DMS153 (cell line): Measurements from ENCODE around the gene SCUBE2.
"Not testable (repeated sequence)": the region's sequence is repeated elsewhere in the genome, so short reads cannot be mapped to it uniquely, and the experiment has no call there.

ENCODE experiments used
- DNase-seq: peaks from one replicate; lab custom pipeline; 2025; lab: John Stamatoyannopoulos, UW

SCUBE2 gene

DNA sequence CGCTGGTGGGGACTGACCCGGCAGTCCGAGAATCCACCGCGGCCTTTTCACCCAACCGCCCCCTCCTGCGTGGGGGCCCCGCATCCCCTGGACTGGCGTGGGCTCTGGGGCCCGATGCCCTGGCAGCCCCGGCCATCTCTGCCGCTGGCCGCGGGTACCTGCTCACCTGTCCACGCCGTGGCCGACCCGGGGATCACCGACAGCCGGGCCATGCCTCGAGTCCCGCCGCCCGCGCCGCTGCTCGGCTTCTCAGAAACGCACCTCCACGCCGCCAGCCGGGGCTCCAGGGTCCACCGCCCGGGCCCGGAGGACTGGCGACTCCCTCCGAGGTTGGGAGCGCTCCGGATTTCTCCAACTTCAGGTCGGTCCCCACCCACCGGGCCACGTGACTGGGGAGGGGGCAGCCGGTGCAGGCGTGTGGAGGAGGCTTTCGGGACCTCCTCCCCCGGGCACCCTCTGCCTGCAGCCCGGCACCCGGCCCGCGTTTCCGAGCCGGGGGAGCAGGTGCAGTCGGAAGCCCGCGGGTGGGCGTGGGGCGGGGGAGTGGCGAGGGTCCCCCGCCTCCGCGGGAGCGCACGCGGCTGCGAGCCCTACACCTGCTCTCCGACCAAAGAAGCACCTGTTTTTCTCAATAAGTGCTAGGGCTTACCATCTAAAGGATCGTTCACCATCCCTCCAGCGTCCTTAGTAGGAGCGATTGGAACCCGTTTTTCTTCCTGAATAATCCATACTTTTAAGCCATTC lies 87.0 kb downstream of the SCUBE2 start:
- no peak for DNase-seq

DNA sequence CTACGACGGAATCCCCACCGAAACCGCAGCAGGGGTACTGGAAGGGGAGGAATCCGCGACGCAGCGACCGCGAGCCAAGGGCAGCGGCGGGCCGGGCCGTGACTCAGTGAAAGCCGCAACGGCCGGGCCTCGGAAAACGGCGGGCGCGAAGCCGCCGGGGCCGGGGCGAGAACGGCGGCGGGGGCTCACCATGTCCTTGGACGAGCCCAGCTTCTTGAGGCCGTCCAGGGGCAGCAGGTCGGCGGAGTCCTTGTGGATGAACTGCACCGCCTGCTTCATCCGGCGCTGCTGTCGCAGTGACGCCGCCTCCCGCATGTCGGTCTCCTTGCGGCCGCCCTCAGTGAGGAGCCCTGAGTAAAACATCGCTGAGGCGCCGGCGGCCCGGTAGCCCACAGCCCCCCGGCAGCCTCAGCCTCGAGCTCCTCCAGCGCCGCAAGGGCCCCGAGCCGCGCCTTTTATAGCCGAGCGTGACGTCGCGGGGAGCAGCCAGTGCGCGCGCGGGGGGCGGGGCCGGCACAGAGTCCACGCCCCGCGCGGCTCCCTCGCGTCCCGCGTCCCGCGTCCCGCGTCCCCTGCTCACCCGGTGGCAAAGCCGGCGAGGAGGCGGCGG lies 87.7 kb downstream of the SCUBE2 start, which contains the start of gene NRIP3:
NRIP3 (minus strand) TSS at position 429 of the 610 bp plus-strand sequence; CDS start at position 363, 66 bp downstream.
- peak; percentile 69 for DNase-seq

DNA sequence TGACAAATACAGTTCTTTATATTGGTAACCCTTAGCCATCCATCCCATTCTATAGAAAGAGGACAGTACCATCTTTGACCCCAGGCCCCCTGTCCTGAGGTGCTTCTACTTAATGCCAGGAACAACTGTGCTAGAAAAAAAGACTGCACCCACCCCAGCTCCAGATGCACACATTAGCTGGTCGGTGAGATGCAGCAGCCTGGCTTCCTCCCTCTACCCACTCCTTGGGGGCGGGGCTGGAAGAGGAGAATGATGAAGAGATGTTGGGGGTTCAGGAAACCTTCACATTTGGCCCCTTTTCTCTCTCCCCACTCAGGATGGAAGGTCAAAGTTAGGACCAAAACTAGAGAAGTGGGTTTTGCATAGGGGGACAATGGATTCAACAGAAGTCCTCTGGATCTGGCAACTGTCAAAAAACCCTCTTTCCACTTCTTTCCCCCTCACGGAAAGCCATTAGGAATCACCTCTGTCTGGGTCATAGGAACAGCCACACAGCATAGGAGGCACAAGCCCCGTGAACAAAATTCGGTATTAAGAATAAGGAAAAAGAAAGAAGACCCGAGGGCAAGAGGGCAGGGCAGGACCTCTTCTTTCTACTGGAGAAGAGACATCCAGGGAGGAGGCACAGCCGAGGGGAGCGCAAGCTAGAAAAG lies 88.4 kb downstream of the SCUBE2 start:
- DNase-seq = no peak

DNA sequence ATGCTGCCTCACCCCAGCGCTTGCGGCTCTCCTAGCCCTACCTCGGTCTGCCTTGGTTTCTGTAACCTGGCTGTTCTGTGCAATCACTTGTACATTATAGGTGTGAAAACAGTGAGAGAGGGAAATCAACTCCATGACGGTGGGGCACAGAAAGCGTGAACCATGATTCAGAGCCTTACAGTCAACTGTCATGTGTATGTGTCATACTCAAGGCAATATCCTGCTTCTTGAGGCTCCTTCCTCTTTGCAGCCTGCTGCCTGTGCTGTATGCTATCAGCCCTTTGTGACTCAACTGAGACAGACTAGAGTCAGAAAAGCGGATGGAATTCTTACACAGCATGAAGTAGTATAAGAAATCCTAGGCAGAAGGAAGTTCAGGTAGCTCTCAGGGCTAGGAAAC lies 89.7 kb downstream of the SCUBE2 start:
- no peak for DNase-seq

DNA sequence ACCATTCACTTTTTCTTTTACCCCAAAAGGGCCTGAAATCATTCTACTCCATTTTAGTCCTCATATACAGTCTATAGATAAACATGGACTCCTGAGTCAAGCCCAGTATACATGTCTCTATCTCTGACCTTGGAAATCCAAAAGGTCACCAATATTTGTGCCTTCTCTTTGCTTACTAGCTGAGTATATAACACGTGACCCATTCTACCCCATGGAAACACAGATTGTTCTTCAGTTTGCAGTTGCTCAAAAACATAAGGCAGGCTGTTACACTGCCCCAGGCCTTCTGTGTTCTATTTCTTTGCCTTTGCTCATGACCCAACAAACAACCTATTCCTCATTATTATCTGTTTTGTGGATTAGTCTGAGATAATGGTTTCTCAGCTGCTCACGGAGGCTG lies 93.4 kb downstream of the SCUBE2 start:
- no peak for DNase-seq

DNA sequence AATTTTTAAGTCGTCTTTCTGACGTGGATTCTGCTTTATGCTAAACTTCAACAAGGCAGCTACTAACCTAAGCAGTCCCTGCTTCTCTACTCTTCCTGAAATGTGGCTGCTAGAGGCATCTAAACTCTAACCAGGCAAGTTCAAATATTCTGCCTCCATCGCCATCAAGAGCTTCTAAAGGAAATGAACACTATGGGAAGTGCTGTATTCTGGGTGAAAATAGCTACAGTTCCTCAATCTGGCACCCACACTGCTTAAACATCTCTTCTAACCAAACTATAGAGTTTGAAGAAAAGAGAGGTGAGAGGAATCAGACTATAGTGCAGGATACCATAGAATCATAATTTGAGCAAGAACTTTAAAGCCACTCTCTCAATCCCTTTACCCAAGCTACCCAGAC lies 93.9 kb downstream of the SCUBE2 start:
- no peak for DNase-seq

DNA sequence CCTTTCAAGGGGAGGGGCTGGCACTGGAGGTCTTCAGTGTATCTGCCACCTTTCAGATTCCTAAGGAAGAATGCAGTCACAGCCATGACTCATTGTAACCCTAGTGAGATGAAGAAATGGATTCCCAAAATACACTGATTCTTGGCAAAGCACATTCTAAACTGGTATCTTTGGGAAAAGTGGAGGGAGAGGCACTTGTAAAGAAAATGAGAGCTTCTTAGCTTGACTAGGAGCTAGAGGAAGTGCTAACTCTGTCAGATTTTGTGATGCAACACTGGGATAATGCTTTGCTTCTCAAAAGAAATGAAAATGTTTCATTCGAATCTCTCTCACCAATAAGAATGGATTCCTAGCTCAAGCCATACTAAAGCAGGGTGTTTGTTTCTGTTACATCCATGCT lies 101.9 kb downstream of the SCUBE2 start:
- DNase-seq = no peak

DNA sequence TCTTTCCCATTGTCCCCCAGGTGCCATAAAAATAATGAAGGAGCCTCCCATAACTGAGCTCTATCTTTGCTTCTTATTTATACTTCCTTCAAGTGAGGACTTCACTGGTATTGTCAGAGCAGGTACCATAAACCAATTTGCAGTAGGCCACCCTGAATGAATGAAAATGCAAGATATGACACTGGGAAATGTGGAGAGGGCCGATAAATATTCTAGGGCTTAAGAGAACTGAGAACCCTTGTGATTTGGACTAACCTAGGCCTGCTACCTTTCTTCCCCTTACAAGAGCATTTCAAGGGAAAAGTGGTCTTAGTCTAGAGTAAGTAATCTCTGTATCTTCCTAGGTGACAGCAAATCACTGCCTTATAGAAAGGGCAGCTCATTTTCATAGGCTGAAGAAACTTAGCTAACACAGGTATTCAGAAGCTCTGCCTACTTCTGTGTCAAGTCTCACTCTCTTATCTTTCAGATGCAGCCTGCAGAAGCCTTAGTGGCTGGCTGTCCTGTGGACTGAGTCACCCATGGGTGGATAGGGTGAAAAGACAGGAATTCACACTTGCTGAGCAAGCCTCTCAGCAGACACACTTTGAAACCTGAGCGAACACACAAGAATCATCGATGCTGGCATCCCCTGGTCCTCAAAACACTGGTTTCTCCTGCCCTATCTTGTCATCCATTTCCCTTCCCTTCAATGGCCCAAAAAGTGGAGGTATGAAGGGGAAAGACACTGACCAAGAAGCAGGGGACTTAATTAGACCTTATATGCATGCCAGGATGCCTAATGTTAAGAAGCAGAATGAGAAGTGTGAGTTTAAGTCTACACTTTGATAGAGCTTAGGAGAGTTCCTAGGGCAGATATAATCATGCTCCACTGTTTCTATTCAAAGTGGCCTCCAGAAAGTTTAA lies 102.8 kb downstream of the SCUBE2 start:
- DNase-seq = no peak

DNA sequence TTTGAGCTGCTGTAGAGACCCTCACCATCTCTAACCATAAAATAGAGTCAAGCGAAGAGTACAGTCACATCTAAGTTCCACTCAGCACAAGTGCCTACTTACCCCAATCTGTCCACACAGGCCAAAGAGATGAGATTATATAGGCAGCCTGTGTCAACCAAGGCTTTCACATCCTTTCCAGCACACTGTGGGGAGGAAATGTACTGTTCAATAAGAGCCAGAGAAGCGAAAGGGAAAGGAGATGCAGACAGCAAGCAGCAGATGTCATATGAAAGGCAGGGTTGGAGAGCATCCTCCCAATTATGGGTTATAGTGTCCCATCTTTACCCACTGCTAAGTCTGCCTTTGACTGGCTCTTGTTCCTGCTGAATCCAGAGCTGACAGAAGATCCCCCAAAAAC lies 104.0 kb downstream of the SCUBE2 start:
- DNase-seq = no peak

DNA sequence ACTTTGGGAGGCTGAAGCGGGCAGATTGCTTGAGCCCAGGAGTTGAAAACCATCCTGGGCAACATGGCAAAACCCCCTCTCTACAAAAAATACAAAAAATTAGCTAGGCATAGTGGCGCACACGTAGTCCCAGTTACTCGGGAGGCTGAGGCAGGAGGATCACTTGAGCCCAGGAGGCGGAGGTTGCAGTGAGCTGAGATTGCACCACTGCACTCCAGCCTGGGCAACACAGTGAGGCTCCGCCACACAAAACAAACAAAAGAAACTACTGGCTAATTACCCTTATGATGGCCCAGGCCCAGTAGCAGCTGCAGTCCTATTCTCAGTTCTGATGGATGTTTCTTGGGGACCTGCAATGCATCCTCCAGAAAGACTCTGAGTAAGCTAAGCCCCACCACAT lies 104.6 kb downstream of the SCUBE2 start:
- DNase-seq = not testable (repeated sequence)

DNA sequence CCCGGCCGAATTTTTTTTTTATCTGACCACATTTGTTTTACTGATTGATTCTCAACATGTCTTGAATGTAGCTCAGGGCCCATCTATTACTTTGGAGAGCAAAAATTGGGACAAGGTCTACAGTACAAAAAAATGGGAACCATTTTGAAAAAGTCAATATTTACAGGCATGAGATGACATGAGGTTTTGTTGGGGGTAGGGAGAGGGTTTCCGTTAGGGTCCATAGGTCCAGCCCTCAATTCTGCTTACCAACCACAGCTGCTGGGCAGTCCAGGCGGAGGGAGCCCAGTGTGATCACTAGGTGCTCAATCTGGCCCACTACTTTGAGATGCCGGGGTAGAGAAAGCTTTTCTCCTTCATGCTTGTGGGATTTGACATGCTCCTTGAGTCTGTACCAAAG lies 105.9 kb downstream of the SCUBE2 start:
- DNase-seq = no peak

DNA sequence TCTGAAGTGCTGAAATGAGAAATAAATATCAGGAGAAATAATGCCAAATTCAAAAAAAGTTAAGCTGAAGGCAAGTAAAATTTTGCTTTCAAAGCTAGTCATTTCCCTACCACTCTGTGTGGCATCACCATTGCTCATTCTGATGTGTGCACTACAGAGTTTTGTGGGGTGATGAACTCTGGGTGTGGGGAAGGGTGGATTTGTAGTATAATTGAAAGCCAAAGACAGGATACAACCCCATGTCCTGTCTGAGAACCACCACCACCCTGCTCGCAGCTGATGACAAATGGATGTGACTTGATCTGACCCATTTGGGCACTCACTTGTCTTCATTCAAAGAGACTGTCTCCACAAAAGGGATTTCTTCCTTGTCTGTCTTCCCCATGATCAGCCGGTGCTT lies 107.8 kb downstream of the SCUBE2 start:
- DNase-seq = no peak

DNA sequence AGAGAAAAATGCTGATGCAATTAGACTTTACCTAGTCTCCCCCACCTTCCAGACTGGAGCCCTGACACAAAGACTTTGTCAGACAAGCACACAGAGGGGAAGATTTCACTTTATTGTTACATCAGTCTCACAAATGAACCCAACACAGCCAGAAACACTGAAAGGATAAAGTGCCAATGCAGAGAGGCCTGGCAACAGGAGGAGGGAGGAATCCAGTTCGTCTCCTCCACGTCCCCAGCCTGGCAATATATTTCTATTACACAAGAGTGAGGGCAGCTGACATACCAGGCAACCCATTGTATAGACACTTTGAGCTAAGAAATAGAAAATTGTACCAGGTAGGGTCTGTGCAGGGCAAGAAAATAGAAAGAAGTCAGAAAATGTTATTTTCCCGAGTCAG lies 110.9 kb downstream of the SCUBE2 start:
- DNase-seq = no peak

DNA sequence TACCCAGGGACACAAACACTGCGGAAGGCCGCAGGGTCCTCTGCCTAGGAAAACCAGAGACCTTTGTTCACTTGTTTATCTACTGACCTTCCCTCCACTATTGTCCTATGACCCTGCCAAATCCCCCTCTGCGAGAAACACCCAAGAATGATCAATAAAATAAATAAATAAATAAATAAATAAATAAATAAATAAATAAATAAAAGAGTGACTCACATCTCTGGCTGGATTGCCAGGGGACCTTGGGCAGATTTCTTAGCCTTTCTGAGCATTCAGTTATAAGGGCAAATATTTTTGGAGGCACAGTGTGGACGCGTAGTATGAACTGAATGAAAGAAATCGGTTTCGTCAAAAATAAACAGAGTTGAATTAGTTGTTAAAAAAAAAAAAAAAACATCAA lies 112.0 kb downstream of the SCUBE2 start:
- DNase-seq = not testable (repeated sequence)

DNA sequence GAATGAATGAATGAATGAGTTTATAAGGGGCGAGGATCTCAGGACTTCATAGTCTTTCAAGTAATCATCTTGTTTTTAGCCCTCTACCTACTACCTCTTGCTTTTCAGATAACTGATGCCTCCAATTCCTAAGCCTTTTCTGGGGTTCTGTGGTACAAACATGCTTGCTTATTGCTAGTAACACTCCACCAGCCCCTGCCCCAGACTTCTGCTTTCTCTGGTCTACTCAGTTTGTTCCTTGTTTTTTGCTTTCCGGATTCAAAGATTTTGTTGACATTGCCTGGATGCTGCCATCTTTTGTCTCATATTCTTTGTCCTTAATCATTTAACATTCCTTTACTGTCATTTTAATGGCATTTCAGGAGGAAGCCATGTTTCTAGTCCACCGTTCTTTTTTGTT lies 118.3 kb downstream of the SCUBE2 start:
- no peak for DNase-seq

DNA sequence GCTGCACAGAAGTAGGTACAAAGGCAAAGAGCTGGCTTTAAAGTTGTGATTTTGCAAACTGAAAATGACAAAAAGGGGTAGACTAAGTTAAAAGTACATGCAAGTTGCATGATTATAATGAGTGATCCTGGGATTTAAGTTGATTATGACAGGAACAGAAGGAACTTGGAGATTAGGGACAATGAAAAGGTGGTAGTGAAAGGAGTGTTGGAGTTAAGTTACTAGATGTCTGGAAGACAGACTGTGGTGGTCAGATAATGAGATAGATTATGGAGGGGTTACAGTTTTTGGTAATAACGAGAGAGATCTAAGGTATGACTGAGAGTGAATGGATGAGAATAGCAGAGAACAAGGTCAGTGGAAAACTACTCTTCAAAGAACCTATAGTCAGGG lies 119.5 kb downstream of the SCUBE2 start:
- DNase-seq = no peak

DNA sequence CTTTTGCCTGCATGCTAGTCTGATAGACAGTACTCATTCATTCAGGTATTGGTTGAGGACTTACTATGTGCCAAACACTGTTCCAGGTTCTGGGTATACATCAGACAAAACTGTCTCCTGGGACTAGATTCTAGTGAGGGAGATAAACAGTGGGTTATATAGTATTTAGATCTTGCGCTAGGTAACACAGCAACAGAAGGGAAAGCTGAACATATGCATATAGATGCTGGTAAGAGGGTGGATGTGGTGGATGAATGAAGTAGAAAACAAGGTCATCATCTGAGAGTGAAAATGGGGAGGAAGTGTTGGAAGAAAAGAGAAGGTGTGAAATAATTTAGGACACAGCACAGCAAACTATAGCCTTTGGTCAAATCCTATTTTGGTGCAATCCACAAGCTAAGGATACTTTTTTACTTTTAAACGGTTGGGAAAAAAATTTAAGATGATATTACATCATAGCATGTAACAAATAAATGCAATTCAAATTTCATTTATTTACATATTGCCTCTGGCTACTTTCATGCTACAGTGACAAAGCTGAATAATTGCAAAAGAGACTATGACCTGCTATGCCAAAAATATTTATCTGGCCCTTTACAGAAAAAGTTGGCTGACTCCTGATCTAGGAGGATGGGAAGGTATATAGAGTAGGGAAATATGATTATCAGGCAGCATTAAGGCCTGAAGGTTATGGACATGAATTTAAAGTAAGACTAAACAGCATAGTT lies 120.0 kb downstream of the SCUBE2 start:
- DNase-seq = no peak
